Measurements from ENCODE around the gene DRAP1. TPM values are rescaled to one million over a fixed set of nuclear protein-coding genes. Genes with fewer than 3 reads are reported as not detected.
A peak's percentile ranks its signal among the peaks of the same experiment; 100 is the strongest.

Gene DRAP1
- polyA plus RNA-seq, 2 of the 4 experiments (the other 2 are of a cell fraction), result 73.7 to 143 TPM

DNA sequence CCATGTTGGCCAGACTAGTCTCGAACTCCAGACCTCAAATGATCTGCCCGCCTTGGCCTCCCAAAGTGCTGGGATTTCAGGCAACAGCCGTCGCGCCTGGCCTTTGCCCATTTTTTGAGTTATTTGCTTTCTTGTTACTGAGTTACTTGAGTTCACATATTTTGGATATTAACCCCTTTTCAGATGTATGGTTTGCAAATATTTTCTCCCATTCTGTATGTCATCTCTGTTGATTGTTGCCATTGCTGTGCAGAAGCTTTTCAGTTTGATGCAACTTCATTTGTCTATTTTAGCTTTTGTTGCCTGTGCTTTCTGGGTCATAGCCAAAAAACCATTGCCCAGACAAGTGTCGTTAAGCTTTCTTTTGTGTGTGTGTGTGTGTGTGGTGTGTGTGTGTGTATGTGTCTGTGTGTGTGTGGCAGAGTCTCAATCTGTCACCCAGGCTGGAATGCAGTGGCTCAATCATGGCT is 32.9 kb downstream of the DRAP1 start:
- DNase-seq (ENCODE audit: low read depth in 1 of 2, low spot score in 1 of 2) (peak in 1 of 2 experiments; percentile 43), ATAC-seq (no peak; a peak in 1 of 6 replicates), FAIRE-seq (no peak)
- WGBS (ENCODE audit: missing lambda C conversion rate), result 13% methylated on average over 6 of the region's 6 CpGs
- peaks cover 9% of the 10 kb centered on the region for H3K4me1 ChIP-seq
- TF ChIP-seq, protein P1, sequence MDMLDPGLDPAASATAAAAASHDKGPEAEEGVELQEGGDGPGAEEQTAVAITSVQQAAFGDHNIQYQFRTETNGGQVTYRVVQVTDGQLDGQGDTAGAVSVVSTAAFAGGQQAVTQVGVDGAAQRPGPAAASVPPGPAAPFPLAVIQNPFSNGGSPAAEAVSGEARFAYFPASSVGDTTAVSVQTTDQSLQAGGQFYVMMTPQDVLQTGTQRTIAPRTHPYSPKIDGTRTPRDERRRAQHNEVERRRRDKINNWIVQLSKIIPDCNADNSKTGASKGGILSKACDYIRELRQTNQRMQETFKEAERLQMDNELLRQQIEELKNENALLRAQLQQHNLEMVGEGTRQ (IDR thresholded peaks at IDR 0.05), result no peak
- TF ChIP-seq EP300 (IDR thresholded peaks at IDR 0.05) (no peak), ZC3H11A (IDR thresholded peaks at IDR 0.05) (no peak), CHD4 (IDR thresholded peaks at IDR 0.05; ENCODE audit: borderline replicate concordance) (no peak), MAZ (IDR thresholded peaks at IDR 0.05; ENCODE audit: borderline replicate concordance, low read depth, low read length) (no peak), EHF (CRISPR knock-in tag; IDR thresholded peaks at IDR 0.05) (no peak), GATA3 (IDR thresholded peaks at IDR 0.05; ENCODE audit: borderline replicate concordance) (no peak), HOXB13 (CRISPR knock-in tag; IDR thresholded peaks at IDR 0.05; ENCODE audit: low read depth) (no peak), RFX5 (IDR thresholded peaks at IDR 0.05) (no peak), NR3C1 (IDR thresholded peaks at IDR 0.05) (no peak), CEBPB (IDR thresholded peaks at IDR 0.05) (no peak), HOXA7 (CRISPR knock-in tag; IDR thresholded peaks at IDR 0.05) (no peak), TP53 (CRISPR knock-in tag; IDR thresholded peaks at IDR 0.05) (no peak)
- TF ChIP-seq, protein P2, sequence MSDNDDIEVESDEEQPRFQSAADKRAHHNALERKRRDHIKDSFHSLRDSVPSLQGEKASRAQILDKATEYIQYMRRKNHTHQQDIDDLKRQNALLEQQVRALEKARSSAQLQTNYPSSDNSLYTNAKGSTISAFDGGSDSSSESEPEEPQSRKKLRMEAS (IDR thresholded peaks at IDR 0.05), result no peak
- TF ChIP-seq, protein P3, sequence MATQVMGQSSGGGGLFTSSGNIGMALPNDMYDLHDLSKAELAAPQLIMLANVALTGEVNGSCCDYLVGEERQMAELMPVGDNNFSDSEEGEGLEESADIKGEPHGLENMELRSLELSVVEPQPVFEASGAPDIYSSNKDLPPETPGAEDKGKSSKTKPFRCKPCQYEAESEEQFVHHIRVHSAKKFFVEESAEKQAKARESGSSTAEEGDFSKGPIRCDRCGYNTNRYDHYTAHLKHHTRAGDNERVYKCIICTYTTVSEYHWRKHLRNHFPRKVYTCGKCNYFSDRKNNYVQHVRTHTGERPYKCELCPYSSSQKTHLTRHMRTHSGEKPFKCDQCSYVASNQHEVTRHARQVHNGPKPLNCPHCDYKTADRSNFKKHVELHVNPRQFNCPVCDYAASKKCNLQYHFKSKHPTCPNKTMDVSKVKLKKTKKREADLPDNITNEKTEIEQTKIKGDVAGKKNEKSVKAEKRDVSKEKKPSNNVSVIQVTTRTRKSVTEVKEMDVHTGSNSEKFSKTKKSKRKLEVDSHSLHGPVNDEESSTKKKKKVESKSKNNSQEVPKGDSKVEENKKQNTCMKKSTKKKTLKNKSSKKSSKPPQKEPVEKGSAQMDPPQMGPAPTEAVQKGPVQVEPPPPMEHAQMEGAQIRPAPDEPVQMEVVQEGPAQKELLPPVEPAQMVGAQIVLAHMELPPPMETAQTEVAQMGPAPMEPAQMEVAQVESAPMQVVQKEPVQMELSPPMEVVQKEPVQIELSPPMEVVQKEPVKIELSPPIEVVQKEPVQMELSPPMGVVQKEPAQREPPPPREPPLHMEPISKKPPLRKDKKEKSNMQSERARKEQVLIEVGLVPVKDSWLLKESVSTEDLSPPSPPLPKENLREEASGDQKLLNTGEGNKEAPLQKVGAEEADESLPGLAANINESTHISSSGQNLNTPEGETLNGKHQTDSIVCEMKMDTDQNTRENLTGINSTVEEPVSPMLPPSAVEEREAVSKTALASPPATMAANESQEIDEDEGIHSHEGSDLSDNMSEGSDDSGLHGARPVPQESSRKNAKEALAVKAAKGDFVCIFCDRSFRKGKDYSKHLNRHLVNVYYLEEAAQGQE (IDR thresholded peaks at IDR 0.05), result no peak
- CTCF ChIA-PET, result interaction anchor here (1.0 to 1.7 kb wide), 2 partner anchors 59 to 64 kb away, joined by 3 to 5 read pairs; partner anchors contain the start of gene FIBP
- H3K27ac ChIP-seq, result no peak overlapping the region
- no peak overlapping the region for H3K4me3 ChIP-seq
- peak overlapping the region; percentile 31 for H3K4me2 ChIP-seq
- POLR2A ChIA-PET, result no interaction called here
- H3K9me3 ChIP-seq, result no peaks in the 10 kb centered on the region

DNA sequence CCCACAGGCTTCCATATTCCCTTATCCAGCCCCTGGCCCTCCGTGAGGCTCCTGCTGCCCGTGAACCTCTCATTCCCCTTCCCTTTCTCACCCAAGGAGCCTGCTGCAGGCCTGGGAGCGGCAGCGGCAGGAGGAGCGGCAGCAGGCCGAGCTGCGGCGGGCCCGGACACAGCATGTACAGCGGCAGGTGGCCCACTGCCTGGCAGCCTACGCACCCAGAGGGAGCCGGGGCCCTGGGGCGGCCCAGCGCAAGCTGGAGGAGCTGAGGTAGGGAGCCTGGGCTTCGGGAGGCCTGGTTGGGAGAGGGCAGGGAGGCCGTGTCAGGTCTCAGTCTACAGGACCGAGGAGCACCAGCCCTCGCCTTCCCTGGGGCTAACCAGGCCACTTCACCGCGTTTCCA is 34.2 kb downstream of the DRAP1 start:
- ChIA-PET POLR2A (no interaction called here), CTCF (interaction anchor here (0.7 to 1.3 kb wide), 5 partner anchors 9 to 173 kb away, joined by 3 to 4 read pairs (median 3); no protein-coding TSS in a partner anchor)

More for the DNA sequence above, 34.2 kb downstream of the DRAP1 start:
- no peak for FAIRE-seq
- peak in 1 of 2 experiments; percentile 58; a peak in 1 of 6 replicates for ATAC-seq
- H3K9me3 ChIP-seq, result no peaks in the 10 kb centered on the region
- H3K27ac ChIP-seq, result no peak overlapping the region
- DNase-seq (ENCODE audit: low read depth in 1 of 2, low spot score in 1 of 2), result no peak
- no peak overlapping the region for H3K4me2 ChIP-seq
- TF ChIP-seq KDM1A (IDR thresholded peaks at IDR 0.05; ENCODE audit: low read depth) (no peak), ZSCAN20 (CRISPR knock-in tag; IDR thresholded peaks at IDR 0.05) (no peak), JUN (IDR thresholded peaks at IDR 0.05) (no peak), PHF8 (IDR thresholded peaks at IDR 0.05; ENCODE audit: borderline replicate concordance, low read depth) (no peak), KDM5A (IDR thresholded peaks at IDR 0.05) (no peak), EHMT2 (IDR thresholded peaks at IDR 0.05; ENCODE audit: low read depth) (no peak), HOXB5 (CRISPR knock-in tag; IDR thresholded peaks at IDR 0.05) (no peak), MYC (IDR thresholded peaks at IDR 0.05; ENCODE audit: borderline replicate concordance, low read length) (no peak), MAZ (IDR thresholded peaks at IDR 0.05; ENCODE audit: borderline replicate concordance, low read depth, low read length) (no peak), SREBF2 (IDR thresholded peaks at IDR 0.05) (no peak)
- TF ChIP-seq, protein P4, sequence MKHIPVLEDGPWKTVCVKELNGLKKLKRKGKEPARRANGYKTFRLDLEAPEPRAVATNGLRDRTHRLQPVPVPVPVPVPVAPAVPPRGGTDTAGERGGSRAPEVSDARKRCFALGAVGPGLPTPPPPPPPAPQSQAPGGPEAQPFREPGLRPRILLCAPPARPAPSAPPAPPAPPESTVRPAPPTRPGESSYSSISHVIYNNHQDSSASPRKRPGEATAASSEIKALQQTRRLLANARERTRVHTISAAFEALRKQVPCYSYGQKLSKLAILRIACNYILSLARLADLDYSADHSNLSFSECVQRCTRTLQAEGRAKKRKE (CRISPR knock-in tag; IDR thresholded peaks at IDR 0.05; ENCODE audit: low read depth), result no peak
- TF ChIP-seq, protein P5, sequence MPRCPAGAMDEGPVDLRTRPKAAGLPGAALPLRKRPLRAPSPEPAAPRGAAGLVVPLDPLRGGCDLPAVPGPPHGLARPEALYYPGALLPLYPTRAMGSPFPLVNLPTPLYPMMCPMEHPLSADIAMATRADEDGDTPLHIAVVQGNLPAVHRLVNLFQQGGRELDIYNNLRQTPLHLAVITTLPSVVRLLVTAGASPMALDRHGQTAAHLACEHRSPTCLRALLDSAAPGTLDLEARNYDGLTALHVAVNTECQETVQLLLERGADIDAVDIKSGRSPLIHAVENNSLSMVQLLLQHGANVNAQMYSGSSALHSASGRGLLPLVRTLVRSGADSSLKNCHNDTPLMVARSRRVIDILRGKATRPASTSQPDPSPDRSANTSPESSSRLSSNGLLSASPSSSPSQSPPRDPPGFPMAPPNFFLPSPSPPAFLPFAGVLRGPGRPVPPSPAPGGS (IDR thresholded peaks at IDR 0.05), result no peak
- TF ChIP-seq, protein P6, sequence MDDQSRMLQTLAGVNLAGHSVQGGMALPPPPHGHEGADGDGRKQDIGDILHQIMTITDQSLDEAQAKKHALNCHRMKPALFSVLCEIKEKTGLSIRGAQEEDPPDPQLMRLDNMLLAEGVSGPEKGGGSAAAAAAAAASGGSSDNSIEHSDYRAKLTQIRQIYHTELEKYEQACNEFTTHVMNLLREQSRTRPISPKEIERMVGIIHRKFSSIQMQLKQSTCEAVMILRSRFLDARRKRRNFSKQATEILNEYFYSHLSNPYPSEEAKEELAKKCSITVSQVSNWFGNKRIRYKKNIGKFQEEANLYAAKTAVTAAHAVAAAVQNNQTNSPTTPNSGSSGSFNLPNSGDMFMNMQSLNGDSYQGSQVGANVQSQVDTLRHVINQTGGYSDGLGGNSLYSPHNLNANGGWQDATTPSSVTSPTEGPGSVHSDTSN (IDR thresholded peaks at IDR 0.05), result no peak
- no peak overlapping the region for H3K4me3 ChIP-seq
- H3K4me1 ChIP-seq, result peaks cover 9% of the 10 kb centered on the region
- WGBS (ENCODE audit: missing lambda C conversion rate), result 90% methylated on average over 19 of the region's 20 CpGs

Measured in A549 (cell line).